ENCODE results near the gene TNPO2. TPM values are rescaled to one million over a fixed set of nuclear protein-coding genes. Genes with fewer than 3 reads are reported as not detected.

TNPO2 gene
- total RNA-seq, 1 experiment from 2014 or later, result 105 TPM

DNA sequence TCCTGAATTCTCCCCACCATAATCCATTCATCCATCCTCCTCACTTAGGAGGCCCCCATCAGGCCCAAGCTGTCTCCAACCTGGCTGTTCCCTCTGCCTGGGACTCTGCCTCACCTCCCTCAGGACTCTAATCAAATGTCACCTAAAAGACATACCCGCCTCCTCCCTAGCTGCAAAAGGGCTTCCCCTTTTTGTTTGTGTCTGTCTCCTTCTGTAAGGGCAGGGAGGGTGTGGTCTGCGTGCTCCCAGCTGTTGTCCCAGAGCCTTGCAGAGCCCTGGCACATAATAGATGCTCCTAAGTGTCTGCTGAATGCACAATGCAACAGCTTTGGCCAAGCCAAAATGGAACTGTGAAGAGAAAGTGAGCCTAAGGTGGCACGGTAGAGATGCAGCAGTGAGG, 6.3 kb upstream of the TNPO2 start:
- TF ChIP-seq NR3C1 (CRISPR knock-in tag; conservative IDR thresholded peaks at IDR 0.05; ENCODE audit: low read depth) (no peak), CREB1 (CRISPR knock-in tag; IDR thresholded peaks at IDR 0.05) (no peak), ESRRA (CRISPR knock-in tag; IDR thresholded peaks at IDR 0.05; ENCODE audit: borderline replicate concordance) (no peak), NR2C2 (CRISPR knock-in tag; IDR thresholded peaks at IDR 0.05) (no peak), NR1H2 (CRISPR knock-in tag; IDR thresholded peaks at IDR 0.05) (no peak), NFYB (CRISPR knock-in tag; conservative IDR thresholded peaks at IDR 0.05; ENCODE audit: low read depth) (no peak), KAT7 (CRISPR knock-in tag; IDR thresholded peaks at IDR 0.05; ENCODE audit: borderline replicate concordance) (no peak), OVOL2 (CRISPR knock-in tag; IDR thresholded peaks at IDR 0.05; ENCODE audit: borderline replicate concordance) (no peak), MXD4 (CRISPR knock-in tag; IDR thresholded peaks at IDR 0.05; ENCODE audit: borderline replicate concordance) (no peak), ZBTB21 (CRISPR knock-in tag; IDR thresholded peaks at IDR 0.05; ENCODE audit: borderline replicate concordance) (no peak)
- TF ChIP-seq, protein P1, sequence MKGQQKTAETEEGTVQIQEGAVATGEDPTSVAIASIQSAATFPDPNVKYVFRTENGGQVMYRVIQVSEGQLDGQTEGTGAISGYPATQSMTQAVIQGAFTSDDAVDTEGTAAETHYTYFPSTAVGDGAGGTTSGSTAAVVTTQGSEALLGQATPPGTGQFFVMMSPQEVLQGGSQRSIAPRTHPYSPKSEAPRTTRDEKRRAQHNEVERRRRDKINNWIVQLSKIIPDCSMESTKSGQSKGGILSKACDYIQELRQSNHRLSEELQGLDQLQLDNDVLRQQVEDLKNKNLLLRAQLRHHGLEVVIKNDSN (CRISPR knock-in tag; IDR thresholded peaks at IDR 0.05), result no peak
- TF ChIP-seq, protein P2, sequence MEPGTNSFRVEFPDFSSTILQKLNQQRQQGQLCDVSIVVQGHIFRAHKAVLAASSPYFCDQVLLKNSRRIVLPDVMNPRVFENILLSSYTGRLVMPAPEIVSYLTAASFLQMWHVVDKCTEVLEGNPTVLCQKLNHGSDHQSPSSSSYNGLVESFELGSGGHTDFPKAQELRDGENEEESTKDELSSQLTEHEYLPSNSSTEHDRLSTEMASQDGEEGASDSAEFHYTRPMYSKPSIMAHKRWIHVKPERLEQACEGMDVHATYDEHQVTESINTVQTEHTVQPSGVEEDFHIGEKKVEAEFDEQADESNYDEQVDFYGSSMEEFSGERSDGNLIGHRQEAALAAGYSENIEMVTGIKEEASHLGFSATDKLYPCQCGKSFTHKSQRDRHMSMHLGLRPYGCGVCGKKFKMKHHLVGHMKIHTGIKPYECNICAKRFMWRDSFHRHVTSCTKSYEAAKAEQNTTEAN (CRISPR knock-in tag; IDR thresholded peaks at IDR 0.05), result no peak
- TF ChIP-seq, protein P3, sequence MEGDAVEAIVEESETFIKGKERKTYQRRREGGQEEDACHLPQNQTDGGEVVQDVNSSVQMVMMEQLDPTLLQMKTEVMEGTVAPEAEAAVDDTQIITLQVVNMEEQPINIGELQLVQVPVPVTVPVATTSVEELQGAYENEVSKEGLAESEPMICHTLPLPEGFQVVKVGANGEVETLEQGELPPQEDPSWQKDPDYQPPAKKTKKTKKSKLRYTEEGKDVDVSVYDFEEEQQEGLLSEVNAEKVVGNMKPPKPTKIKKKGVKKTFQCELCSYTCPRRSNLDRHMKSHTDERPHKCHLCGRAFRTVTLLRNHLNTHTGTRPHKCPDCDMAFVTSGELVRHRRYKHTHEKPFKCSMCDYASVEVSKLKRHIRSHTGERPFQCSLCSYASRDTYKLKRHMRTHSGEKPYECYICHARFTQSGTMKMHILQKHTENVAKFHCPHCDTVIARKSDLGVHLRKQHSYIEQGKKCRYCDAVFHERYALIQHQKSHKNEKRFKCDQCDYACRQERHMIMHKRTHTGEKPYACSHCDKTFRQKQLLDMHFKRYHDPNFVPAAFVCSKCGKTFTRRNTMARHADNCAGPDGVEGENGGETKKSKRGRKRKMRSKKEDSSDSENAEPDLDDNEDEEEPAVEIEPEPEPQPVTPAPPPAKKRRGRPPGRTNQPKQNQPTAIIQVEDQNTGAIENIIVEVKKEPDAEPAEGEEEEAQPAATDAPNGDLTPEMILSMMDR (IDR thresholded peaks at IDR 0.05), result no peak
- TF ChIP-seq, protein P4, sequence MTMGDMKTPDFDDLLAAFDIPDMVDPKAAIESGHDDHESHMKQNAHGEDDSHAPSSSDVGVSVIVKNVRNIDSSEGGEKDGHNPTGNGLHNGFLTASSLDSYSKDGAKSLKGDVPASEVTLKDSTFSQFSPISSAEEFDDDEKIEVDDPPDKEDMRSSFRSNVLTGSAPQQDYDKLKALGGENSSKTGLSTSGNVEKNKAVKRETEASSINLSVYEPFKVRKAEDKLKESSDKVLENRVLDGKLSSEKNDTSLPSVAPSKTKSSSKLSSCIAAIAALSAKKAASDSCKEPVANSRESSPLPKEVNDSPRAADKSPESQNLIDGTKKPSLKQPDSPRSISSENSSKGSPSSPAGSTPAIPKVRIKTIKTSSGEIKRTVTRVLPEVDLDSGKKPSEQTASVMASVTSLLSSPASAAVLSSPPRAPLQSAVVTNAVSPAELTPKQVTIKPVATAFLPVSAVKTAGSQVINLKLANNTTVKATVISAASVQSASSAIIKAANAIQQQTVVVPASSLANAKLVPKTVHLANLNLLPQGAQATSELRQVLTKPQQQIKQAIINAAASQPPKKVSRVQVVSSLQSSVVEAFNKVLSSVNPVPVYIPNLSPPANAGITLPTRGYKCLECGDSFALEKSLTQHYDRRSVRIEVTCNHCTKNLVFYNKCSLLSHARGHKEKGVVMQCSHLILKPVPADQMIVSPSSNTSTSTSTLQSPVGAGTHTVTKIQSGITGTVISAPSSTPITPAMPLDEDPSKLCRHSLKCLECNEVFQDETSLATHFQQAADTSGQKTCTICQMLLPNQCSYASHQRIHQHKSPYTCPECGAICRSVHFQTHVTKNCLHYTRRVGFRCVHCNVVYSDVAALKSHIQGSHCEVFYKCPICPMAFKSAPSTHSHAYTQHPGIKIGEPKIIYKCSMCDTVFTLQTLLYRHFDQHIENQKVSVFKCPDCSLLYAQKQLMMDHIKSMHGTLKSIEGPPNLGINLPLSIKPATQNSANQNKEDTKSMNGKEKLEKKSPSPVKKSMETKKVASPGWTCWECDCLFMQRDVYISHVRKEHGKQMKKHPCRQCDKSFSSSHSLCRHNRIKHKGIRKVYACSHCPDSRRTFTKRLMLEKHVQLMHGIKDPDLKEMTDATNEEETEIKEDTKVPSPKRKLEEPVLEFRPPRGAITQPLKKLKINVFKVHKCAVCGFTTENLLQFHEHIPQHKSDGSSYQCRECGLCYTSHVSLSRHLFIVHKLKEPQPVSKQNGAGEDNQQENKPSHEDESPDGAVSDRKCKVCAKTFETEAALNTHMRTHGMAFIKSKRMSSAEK (CRISPR knock-in tag; IDR thresholded peaks at IDR 0.05; ENCODE audit: borderline replicate concordance), result no peak
- TF ChIP-seq, protein P5, sequence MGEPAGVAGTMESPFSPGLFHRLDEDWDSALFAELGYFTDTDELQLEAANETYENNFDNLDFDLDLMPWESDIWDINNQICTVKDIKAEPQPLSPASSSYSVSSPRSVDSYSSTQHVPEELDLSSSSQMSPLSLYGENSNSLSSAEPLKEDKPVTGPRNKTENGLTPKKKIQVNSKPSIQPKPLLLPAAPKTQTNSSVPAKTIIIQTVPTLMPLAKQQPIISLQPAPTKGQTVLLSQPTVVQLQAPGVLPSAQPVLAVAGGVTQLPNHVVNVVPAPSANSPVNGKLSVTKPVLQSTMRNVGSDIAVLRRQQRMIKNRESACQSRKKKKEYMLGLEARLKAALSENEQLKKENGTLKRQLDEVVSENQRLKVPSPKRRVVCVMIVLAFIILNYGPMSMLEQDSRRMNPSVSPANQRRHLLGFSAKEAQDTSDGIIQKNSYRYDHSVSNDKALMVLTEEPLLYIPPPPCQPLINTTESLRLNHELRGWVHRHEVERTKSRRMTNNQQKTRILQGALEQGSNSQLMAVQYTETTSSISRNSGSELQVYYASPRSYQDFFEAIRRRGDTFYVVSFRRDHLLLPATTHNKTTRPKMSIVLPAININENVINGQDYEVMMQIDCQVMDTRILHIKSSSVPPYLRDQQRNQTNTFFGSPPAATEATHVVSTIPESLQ (CRISPR knock-in tag; IDR thresholded peaks at IDR 0.05), result no peak
- H3K27me3 Mint-ChIP-seq (ENCODE audit: low read depth), result no peaks in the 10 kb centered on the region
- peaks cover 22% of the 10 kb centered on the region for H3K4me1 Mint-ChIP-seq
- ATAC-seq (no peak), DNase-seq (ENCODE audit: low spot score) (no peak)
- no peaks in the 10 kb centered on the region for H3K9me3 Mint-ChIP-seq
- ChIA-PET CTCF (no interaction called here), POLR2A (interaction anchor here (0.6 kb wide), 2 partner anchors 116 to 151 kb away, joined by 3 to 5 read pairs; partner anchors contain the start of gene DNASE2)
- peak overlapping the region; percentile 60; the same call in 1 of the 2 replicates for H3K27ac Mint-ChIP-seq
- peaks cover 19% of the 10 kb centered on the region for H3K36me3 Mint-ChIP-seq
- H3K4me3 Mint-ChIP-seq, result no peak overlapping the region

All from WTC11 (cell line).